ENCODE measurements around the gene ACTL6B.
"Not testable (repeated sequence)": the region's sequence is repeated elsewhere in the genome, so short reads cannot be mapped to it uniquely, and the experiment has no call there.

The ACTL6B gene

GRCh38 chr7:100673942-100674410 is 17.7 kb upstream of the ACTL6B start:
- DNase-seq (ENCODE audit: low read depth), result peak; percentile 36
- TF ChIP-seq CTCF (conservative IDR thresholded peaks at IDR 0.05; ENCODE audit: low read length), result no peak
- peak overlapping the region; percentile 92 for H3K4me3 ChIP-seq (ENCODE audit: low read length)

- no peak for TF ChIP-seq CTCF (conservative IDR thresholded peaks at IDR 0.05; ENCODE audit: low read length)
- peak within 1 kb of the TSS; percentile 92 for H3K4me3 ChIP-seq (ENCODE audit: low read length)
Measured at GRCh38 chr7:100673302-100673941, 17.2 kb upstream of the ACTL6B start, which contains the start of gene GNB2. TSS of gene GNB2 (plus strand) at chr7:100673740. CDS start at chr7:100676266, 2,526 bp downstream.

GRCh38 chr7:100671353-100672327 is 15.4 kb upstream of the ACTL6B start:
- no peak overlapping the region for H3K4me3 ChIP-seq (ENCODE audit: low read length)
- TF ChIP-seq CTCF (conservative IDR thresholded peaks at IDR 0.05; ENCODE audit: low read length), result no peak
- no peak for DNase-seq (ENCODE audit: low read depth)

More at GRCh38 chr7:100673302-100673941, 17.2 kb upstream of the ACTL6B start, which contains the start of gene GNB2:
- DNase-seq (ENCODE audit: low read depth), result peak; percentile 99

- H3K4me3 ChIP-seq (ENCODE audit: low read length), result no peak overlapping the region
- no peak for DNase-seq (ENCODE audit: low read depth)
- TF ChIP-seq CTCF (conservative IDR thresholded peaks at IDR 0.05; ENCODE audit: low read length), result no peak
Measured at GRCh38 chr7:100670074-100670473, 13.8 kb upstream of the ACTL6B start.

GRCh38 chr7:100669106-100669505 is 12.9 kb upstream of the ACTL6B start:
- DNase-seq (ENCODE audit: low read depth); H3K4me3 ChIP-seq (ENCODE audit: low read length): not testable (repeated sequence)

- DNase-seq (ENCODE audit: low read depth), result no peak
- no peak overlapping the region for H3K4me3 ChIP-seq (ENCODE audit: low read length)
- no peak for TF ChIP-seq CTCF (conservative IDR thresholded peaks at IDR 0.05; ENCODE audit: low read length)
Measured at GRCh38 chr7:100668069-100668449, 11.8 kb upstream of the ACTL6B start.

- DNase-seq (ENCODE audit: low read depth), result no peak
- H3K4me3 ChIP-seq (ENCODE audit: low read length), result no peak overlapping the region
- no peak for TF ChIP-seq CTCF (conservative IDR thresholded peaks at IDR 0.05; ENCODE audit: low read length)
Measured at GRCh38 chr7:100667331-100668068, 11.3 kb upstream of the ACTL6B start.

Measured in AG10803 (cell line).